ENCODE results near the gene FN3KRP.

The FN3KRP gene

DNA sequence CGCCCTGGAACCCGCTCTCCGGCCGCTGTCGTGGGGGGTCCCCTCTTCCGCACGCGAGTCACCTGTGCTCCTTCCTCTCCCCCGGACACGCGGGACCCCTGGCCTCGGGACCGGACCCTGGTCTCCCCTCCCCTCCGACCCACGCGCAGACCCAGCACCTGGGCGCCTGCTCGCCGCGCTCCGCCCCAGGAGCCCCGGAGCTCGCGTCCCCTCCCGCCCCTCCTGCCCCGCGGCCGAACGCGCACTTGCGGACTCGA is 18.8 kb upstream of the FN3KRP start:
- TF ChIP-seq, protein P1, sequence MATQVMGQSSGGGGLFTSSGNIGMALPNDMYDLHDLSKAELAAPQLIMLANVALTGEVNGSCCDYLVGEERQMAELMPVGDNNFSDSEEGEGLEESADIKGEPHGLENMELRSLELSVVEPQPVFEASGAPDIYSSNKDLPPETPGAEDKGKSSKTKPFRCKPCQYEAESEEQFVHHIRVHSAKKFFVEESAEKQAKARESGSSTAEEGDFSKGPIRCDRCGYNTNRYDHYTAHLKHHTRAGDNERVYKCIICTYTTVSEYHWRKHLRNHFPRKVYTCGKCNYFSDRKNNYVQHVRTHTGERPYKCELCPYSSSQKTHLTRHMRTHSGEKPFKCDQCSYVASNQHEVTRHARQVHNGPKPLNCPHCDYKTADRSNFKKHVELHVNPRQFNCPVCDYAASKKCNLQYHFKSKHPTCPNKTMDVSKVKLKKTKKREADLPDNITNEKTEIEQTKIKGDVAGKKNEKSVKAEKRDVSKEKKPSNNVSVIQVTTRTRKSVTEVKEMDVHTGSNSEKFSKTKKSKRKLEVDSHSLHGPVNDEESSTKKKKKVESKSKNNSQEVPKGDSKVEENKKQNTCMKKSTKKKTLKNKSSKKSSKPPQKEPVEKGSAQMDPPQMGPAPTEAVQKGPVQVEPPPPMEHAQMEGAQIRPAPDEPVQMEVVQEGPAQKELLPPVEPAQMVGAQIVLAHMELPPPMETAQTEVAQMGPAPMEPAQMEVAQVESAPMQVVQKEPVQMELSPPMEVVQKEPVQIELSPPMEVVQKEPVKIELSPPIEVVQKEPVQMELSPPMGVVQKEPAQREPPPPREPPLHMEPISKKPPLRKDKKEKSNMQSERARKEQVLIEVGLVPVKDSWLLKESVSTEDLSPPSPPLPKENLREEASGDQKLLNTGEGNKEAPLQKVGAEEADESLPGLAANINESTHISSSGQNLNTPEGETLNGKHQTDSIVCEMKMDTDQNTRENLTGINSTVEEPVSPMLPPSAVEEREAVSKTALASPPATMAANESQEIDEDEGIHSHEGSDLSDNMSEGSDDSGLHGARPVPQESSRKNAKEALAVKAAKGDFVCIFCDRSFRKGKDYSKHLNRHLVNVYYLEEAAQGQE (IDR thresholded peaks at IDR 0.05; ENCODE audit: insufficient read depth in 1 of 2, low read depth in 2 of 2, low read length in 2 of 2), result no peak
- TF ChIP-seq SIN3A (IDR thresholded peaks at IDR 0.05; ENCODE audit: borderline replicate concordance, insufficient read depth, low read length) (no peak), POLR2AphosphoS5 (IDR thresholded peaks at IDR 0.05; ENCODE audit: low read depth, low read length) (no peak), FOXP2 (optimal IDR thresholded peaks at IDR 0.05; ENCODE audit: borderline replicate concordance, extremely low read depth, extremely low read length, insufficient read depth) (no peak), TAF1 (IDR thresholded peaks at IDR 0.05; ENCODE audit: borderline replicate concordance, insufficient read depth, low read length) (no peak)

- TF ChIP-seq TAF1 (IDR thresholded peaks at IDR 0.05; ENCODE audit: borderline replicate concordance, insufficient read depth, low read length) (no peak), POLR2AphosphoS5 (IDR thresholded peaks at IDR 0.05; ENCODE audit: low read depth, low read length) (no peak), FOXP2 (optimal IDR thresholded peaks at IDR 0.05; ENCODE audit: borderline replicate concordance, extremely low read depth, extremely low read length, insufficient read depth) (no peak), SIN3A (IDR thresholded peaks at IDR 0.05; ENCODE audit: borderline replicate concordance, insufficient read depth, low read length) (no peak; the same call in 1 of the 2 replicates)
- TF ChIP-seq, protein P1 (IDR thresholded peaks at IDR 0.05; ENCODE audit: insufficient read depth in 1 of 2, low read depth in 2 of 2, low read length in 2 of 2), result no peak
These were observed 18.2 kb upstream of the FN3KRP start, which contains the start of gene RAB40B for GRCh38 chr17:82698065-82698973. Gene RAB40B, minus strand, starts transcription at chr17:82698698. Its CDS starts 102 bp downstream, at chr17:82698596.

GRCh38 chr17:82698974-82699442 is 17.5 kb upstream of the FN3KRP start:
- TF ChIP-seq SIN3A (IDR thresholded peaks at IDR 0.05; ENCODE audit: borderline replicate concordance, insufficient read depth, low read length) (peak; percentile 54; the same call in 1 of the 2 replicates), TAF1 (IDR thresholded peaks at IDR 0.05; ENCODE audit: borderline replicate concordance, insufficient read depth, low read length) (no peak), FOXP2 (optimal IDR thresholded peaks at IDR 0.05; ENCODE audit: borderline replicate concordance, extremely low read depth, extremely low read length, insufficient read depth) (peak; percentile 69)

GRCh38 chr17:82699551-82699950 is 17.0 kb upstream of the FN3KRP start:
- TF ChIP-seq POLR2AphosphoS5 (IDR thresholded peaks at IDR 0.05; ENCODE audit: low read depth, low read length) (no peak), FOXP2 (optimal IDR thresholded peaks at IDR 0.05; ENCODE audit: borderline replicate concordance, extremely low read depth, extremely low read length, insufficient read depth) (no peak), TAF1 (IDR thresholded peaks at IDR 0.05; ENCODE audit: borderline replicate concordance, insufficient read depth, low read length) (no peak)

DNA sequence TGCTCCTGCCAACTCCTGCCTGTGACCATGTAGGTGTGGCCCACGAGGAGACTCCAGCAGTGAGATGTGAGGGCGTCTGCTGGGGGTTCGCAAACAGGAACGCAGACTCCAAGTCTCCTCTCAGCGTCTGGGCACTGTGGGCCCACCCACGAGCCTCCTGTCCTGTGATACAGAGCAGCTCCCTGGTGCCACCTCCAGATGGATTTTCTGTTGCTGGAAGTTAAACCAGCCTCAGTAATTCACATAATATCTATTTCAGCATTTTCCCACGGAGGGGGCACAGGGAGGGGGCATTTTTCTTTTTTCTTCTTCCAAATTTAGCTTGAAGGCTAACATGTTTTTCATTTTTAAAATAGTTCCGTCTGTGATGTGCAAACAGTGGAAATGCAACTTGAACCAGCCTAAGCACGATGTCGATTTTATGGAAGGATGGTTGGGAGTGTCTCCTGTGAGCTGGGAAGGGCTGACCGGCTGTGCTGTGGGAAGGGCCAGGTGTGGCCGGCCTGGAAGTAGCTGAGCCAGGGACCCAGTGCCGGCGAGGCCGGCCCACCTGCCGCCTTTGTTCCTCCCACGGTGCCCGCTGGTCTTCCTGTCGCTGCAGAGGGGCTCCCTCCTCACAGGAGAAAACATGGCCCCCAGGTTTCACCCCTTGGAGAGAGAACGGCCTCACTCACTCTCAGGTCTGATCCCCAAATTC is 14.1 kb upstream of the FN3KRP start:
- TF ChIP-seq SIN3A (IDR thresholded peaks at IDR 0.05; ENCODE audit: borderline replicate concordance, insufficient read depth, low read length) (no peak), FOXP2 (optimal IDR thresholded peaks at IDR 0.05; ENCODE audit: borderline replicate concordance, extremely low read depth, extremely low read length, insufficient read depth) (no peak), POLR2AphosphoS5 (IDR thresholded peaks at IDR 0.05; ENCODE audit: low read depth, low read length) (no peak), TAF1 (IDR thresholded peaks at IDR 0.05; ENCODE audit: borderline replicate concordance, insufficient read depth, low read length) (no peak)
- TF ChIP-seq, protein P1 (IDR thresholded peaks at IDR 0.05; ENCODE audit: insufficient read depth in 1 of 2, low read depth in 2 of 2, low read length in 2 of 2), result no peak
